Measurements from ENCODE around the gene TMPRSS5.
"Not testable (repeated sequence)": the region's sequence is repeated elsewhere in the genome, so short reads cannot be mapped to it uniquely, and the experiment has no call there.

The TMPRSS5 gene

DNA sequence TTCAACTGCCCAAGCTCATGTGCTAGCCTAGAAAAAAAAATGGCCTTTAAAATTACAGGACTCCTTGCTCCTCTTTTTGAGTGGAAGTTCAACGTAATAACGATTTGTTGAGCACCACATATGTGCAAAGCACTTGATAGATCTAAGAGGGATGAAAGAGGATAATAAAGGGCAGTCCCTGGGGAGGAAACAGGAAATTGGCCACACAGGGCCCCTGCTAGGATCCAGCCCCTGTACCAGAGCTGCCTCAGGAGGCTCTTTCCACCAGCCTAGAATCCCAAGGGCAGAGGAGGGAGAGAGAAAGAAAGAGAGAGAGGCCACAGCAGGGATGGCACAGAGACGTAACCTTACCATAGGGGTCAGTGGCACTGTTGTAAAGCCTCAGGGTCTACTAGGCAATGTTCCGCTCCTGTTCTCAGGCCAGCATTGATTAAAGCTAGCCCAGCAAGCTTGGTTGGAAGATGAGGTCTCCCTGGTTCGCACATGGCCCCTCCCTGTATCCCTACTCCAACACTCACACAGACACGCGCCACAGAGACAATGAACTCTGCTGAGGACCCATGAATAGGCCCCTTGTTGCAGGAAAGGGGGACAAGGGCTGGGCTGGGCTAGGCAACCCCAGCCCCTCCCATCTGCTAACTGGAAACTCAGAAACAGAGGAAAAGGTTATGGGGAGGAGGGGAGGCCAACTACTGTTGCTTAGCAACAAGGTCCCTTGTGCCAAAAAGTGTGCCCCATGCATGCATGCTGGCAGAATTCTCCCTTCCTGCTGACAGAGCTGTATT is at the start of gene TMPRSS5:
TSS of gene TMPRSS5 (minus strand) at position 438 of the 785 bp plus-strand sequence. CDS start at position 354, 84 bp downstream.
- DNase-seq (ENCODE audit: low read depth) = no peak

- no peak for DNase-seq (ENCODE audit: low read depth)
Observed at GRCh38 chr11:113752932-113753331, 46.8 kb upstream of the TMPRSS5 start.

- no peak for DNase-seq (ENCODE audit: low read depth)
Observed at GRCh38 chr11:113736323-113736722, 30.2 kb upstream of the TMPRSS5 start.

DNA sequence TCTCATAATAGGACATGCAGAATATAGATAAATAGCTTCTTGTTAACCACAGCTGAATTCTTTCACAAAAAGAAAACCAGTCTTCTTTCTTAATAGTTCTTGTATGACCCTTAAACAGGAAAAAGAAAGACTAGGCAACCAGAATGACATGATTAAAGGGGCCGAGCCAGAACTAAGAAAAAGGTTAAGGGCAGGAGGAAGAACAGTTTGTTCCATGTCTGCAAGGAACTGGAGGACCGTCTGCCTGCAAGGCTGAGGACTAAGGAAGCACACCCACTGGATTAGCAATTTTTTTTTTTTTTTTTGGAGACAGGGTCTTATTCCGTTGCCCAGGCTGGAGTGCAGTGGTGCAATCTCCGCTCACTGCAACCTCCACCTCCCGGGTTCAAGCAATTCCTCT is 26.0 kb upstream of the TMPRSS5 start:
- DNase-seq (ENCODE audit: low read depth) = no peak

DNA sequence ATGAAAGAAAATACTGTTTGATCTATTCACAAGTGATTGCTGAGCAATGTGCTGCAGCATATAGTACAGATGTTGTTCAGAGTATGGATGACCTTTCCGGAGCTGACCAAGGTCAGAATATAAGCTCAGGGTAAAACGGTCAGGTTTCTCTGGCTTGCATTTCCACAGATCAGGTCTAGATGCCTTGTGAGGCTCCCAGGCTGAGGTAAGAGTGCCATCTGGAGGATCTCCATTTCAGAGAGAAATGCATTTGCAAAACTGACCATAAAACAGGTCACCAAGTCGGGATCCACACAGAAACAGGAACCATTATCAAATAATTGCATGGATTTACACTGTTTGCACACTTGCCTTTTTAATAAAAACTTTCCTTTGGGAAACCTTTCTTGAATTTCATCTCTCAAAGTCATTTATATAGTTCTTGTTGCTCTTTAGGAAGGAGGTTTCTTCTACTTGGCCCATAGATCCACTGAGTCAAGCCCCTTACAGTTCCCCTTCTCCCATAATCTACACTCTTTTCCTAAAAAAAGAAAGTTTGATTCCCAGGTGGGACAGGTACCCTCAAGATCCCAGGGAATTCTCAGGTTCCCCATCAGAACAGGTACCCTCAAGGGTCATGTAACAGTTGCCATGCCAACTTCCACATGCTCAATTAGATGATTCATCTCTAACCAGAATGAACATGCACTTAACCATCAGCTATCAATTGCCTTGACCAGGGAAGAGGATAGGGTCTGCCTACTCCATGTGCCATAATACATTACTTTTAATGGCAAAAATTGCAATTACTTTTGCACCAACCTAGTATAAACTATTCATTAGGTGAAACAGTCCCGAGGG is 25.0 kb upstream of the TMPRSS5 start:
- no peak for DNase-seq (ENCODE audit: low read depth)

GRCh38 chr11:113729456-113729855 is 23.3 kb upstream of the TMPRSS5 start:
- no peak for DNase-seq (ENCODE audit: low read depth)

DNA sequence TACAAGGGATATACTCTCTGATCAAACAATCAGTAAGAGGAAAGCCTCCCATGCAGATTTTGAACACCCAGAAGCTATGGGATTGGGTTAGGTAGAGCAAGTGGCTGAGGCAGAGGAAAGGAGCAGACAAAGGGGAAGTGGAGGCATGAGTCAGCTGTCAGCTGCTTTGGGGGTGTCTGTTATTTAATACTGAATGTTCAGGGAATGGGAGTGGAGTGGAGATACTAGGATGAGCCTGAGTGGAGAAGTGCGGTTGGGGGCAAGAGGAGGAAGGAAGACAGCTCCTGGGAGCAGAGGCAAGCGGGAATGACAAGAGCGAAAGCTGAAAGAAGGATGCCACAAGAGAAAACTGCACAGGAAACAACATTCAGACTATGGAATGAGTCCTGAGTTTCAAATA is 22.7 kb upstream of the TMPRSS5 start:
- DNase-seq (ENCODE audit: low read depth) = no peak

GRCh38 chr11:113725913-113726312 is 19.8 kb upstream of the TMPRSS5 start:
- no peak for DNase-seq (ENCODE audit: low read depth)

GRCh38 chr11:113725407-113725806 is 19.3 kb upstream of the TMPRSS5 start:
- no peak for DNase-seq (ENCODE audit: low read depth)

GRCh38 chr11:113724778-113725177 is 18.7 kb upstream of the TMPRSS5 start:
- no peak for DNase-seq (ENCODE audit: low read depth)

GRCh38 chr11:113723787-113724186 is 17.7 kb upstream of the TMPRSS5 start:
- DNase-seq (ENCODE audit: low read depth) = no peak

GRCh38 chr11:113722934-113723333 is 16.8 kb upstream of the TMPRSS5 start:
- DNase-seq (ENCODE audit: low read depth) = no peak

- no peak for DNase-seq (ENCODE audit: low read depth)
Observed at GRCh38 chr11:113722221-113722620, 16.1 kb upstream of the TMPRSS5 start.

DNA sequence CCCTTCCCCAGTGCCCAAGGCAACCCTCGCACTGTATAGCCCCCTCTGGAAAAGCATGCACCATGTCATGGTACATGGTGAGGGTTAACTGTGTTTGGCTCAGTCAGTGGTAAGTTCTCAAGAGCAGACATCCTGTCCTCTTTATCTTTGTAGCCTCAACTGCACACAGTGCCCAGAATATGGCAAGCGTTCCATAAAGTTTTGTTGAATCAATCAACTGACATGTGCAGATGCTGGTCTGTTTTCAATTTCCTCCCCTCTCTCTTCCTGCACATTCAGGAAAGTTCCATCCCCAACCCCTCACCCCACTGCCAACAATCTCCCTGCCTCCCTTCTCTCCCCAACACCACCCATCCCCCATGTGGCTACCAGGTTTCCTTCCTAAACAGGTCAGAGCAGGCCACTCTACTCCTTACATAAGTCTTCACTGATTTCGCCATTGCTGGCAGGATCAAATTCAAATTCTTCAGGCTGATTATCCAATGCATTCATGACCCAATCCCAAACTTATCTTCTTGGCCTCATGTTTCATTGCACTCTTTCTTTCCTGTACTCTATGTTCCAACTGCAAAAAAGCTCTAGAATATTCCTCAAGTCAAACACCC is 15.5 kb upstream of the TMPRSS5 start:
- no peak for DNase-seq (ENCODE audit: low read depth)

DNA sequence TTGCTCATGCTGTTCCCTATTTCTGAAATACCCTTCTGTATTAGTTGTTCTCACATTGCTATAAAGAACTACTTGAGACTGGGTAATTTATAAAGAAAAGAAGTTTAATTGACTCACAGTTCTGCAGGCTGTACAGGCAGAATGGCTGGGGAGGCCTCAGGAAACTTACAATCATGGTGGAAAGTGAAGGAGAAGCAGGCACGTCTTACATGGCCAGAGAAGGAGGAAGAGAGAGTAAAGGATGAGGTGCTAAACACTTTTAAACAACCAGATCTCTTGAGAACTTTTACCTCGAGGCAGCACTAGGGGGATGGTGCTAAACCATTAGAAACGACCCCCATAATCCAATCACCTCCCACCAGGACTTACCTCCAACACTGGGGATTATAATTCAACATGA is 14.4 kb upstream of the TMPRSS5 start:
- DNase-seq (ENCODE audit: low read depth) = not testable (repeated sequence)

- DNase-seq (ENCODE audit: low read depth) = no peak
Observed at GRCh38 chr11:113715882-113716625, 9.9 kb upstream of the TMPRSS5 start.

- no peak for DNase-seq (ENCODE audit: low read depth)
Observed at GRCh38 chr11:113715273-113715672, 9.2 kb upstream of the TMPRSS5 start.

DNA sequence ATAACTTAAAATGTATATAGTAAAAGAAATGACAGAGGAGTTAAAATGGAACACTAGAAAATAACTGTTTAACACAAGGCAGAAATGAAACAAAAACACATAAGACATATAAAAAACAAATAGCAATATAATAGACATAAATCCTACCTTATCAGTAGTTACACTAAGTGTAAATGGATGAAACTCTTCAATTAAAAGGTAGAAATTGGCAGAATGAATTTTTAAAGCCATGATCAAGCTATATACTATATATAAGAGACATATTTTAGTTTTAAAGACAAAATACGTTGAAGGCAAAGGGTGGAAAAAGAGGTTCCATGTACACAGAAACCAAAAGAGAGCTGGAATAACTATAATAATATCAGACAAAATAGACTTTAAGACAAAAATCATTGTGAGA is 4.9 kb upstream of the TMPRSS5 start:
- DNase-seq (ENCODE audit: low read depth) = no peak

GRCh38 chr11:113703551-113703950 is 2.6 kb downstream of the TMPRSS5 start:
- DNase-seq (ENCODE audit: low read depth) = not testable (repeated sequence)

- no peak for DNase-seq (ENCODE audit: low read depth)
Observed at GRCh38 chr11:113701491-113701890, 4.6 kb downstream of the TMPRSS5 start.

DNA sequence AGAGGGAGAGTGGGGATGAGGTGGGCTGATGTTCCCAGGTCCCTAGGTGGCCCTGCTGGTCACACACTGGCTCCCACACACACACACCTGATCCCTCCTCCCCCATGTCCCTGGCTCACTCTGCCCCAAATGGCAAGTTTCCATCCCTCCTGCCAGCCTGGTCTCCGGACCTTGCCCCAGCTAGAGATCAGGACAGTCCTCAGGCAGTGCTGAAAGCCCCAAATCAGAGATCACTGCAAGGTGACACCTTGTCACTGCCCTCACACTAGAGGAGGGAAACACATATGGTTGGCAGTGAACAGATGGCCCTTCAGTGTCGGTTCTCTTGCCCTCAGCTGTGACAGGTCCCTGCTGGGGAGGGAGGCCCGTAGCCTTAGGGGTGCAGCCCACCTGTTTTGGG is 7.6 kb downstream of the TMPRSS5 start:
- no peak for DNase-seq (ENCODE audit: low read depth)

- DNase-seq (ENCODE audit: low read depth) = no peak
Observed at GRCh38 chr11:113697756-113698407, 8.2 kb downstream of the TMPRSS5 start.
